ENCODE data around the gene TPCN1.
A peak's percentile ranks its signal among the peaks of the same experiment; 100 is the strongest.

The TPCN1 gene

DNA sequence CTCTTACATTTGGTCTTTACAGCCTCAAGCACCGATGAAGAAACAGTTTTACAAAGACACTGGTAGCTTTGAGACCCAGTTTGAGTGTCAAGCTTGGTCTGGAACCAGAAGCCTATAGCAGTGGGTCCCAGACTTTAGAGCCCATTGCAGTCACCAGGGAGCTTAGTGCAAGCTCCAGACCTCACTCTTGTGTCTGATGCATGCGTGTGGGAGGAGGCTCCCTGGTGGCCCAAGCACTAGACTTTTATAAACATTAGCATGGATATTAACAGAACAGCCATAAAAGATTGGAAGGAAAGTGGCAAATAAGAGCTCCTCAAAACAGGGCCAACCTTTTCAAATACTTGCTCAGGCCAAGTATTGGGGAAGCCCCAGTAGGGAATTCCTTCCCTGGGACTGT lies 68.1 kb downstream of the TPCN1 start:
- DNase-seq: no peak

GRCh38 chr12:113290506-113290905 lies 69.2 kb downstream of the TPCN1 start:
- DNase-seq: no peak

- no peak for DNase-seq
Observed at GRCh38 chr12:113291586-113291985, 70.3 kb downstream of the TPCN1 start.

DNA sequence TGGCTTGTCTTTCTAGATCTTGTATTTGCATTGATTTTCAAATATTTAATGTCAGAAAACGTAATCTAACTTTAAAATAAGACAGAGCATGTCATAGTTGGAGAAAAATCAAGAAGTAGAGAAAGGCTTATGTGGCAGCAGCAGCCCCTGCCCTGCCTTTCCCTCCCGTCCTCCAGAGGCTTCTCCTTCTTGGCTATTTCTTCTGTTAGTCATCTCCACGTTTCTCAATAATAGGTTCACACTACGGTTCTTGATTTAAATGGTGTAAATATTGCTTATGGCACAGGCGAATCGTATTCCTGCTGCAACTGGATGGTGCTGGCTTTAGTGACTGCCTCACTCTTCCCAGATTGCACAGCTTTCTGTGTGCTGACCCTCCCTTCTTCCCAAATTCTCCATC lies 70.8 kb downstream of the TPCN1 start:
- no peak for DNase-seq

DNA sequence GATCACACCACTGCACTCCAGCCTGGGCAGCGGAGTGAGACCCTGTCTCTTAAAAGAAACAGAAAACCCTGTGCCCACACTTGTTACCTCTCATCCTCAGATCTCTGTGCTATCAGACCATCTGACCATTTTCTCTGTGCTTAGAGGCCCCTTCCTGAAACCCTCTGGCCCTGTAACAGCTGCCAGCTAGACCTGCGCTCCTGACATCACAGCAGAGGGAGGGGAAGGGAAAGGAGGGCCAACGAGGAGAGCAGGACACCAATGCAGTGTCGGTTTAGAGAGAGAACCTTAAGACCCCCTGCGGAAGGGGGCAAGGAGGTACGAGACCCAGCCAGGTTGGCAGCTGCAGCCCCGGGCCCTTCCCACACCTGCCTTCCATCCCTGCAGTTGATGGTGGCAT lies 71.3 kb downstream of the TPCN1 start:
- no peak for DNase-seq

DNA sequence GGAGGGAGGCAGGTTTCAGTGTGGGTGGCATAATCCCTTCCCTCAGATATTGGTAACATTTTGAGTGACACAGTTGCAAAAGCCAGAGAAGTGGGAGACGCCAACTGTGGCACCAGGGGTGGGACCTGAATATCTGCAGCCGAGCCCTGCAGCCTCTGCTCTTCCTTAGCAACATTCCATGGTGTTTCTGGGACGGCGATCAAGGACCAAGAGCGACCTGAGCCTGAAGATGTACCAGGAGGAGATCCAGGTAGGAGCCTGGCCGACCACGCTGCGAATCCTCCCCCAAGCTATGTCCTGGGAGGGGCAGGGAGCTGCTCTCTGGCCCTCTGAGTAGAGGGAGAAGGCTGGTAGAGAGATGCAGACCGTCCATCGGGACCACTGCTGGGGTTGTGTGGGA lies 71.8 kb downstream of the TPCN1 start:
- DNase-seq: no peak

DNA sequence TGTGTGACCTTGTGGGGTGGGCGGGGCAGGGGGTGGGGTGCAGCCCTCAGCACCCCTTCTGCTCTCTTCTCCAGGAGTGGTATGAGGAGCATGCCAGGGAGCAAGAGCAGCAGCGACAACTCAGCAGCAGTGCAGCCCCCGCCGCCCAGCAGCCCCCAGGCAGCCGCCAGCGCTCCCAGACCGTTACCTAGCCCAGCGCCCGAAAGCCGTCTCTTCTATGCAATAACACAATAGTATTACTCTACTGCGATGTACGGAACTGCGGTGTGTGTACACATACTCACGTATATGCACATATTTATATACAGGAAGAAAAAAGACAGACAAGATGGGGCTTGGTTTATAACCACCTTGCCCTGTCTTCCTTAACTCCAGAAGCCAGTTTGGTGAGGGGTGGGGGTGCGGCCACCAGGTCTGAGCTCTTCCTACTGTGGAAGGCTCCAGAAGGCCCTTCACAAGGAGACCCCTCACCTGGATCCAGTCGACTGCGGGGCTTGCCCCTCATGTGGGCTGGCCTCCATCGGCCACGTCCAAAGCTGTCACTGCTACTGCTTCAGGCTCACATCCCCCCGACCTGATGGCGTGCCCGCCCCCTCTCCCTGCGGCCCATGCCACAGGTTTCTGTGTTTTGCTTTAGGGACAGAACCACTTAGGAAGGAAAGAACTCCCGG lies 74.8 kb downstream of the TPCN1 start:
- DNase-seq: no peak

DNA sequence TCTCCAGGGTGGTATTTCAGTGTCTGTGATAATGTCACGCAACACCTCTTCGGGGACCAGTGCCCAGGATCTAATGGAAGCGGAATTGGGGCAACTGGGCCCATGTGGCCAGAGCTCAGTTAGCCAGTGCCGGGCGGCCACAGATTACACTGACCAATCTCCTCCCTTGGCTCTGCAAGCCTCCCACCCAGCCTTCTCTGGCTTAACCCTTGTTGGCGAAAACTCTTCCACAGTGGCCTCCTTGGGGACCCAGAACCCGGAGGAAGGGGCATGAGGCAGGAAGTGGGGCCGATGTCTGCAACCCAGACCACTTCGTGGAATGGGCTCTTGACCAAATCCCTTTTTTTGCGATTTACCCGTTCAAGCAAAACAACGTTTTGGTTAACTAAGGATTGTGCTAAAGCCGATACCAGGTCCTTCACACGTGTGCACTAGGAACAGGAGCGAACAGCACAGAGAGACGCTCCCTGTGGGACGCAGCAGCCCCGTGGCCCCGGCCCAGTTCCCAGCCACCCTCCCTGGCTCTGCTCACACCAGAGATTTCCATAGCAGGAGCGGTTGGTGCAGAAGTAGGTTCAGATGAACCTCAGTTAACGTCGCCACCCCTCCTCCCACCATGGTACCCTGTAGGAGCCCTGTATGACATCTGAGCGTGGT lies 75.4 kb downstream of the TPCN1 start:
- no peak for DNase-seq

- no peak for DNase-seq
Observed at GRCh38 chr12:113297214-113297587, 75.9 kb downstream of the TPCN1 start.

DNA sequence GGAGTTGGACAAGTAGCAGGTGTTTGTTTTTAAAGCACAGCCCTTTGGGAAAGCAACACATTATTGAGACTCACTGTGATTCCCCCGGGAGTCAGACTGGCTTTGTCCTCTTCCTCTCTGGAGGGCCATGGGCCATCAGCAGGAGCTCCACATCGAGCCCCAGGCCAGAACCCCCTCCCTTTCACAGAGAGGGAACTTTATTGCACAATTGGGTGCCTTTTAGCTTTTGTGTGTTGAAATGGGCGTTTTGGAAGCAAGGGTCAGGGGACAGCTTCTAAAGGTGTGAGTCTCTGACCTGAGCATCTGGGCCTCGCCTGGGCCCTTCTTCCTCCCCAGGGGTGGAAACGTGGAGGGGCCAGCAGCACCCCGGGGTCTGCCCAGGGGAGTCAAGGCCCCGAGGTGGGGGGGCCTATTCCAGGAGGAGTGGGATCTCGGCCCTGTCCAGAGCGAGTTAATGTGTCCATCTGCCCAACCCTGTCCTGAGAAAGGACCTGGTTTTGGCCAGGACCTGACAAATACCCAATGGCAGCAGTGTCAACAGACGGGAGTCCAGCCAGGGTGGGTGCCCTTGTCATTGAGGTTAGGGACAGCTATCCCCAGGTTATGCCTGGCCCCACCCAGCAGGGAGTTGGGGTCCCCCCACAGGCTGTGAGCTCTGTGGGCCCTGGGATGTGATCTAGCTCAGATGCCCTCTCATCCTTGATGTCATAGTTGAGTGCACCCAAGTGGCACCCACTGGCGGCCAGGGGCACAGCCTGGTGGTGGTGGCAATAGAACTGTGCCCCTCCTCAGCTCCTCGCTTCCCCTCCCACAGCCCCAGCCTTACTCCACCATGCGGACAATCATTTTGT lies 76.6 kb downstream of the TPCN1 start:
- no peak for DNase-seq

GRCh38 chr12:113298472-113298817 lies 77.2 kb downstream of the TPCN1 start:
- DNase-seq: no peak

DNA sequence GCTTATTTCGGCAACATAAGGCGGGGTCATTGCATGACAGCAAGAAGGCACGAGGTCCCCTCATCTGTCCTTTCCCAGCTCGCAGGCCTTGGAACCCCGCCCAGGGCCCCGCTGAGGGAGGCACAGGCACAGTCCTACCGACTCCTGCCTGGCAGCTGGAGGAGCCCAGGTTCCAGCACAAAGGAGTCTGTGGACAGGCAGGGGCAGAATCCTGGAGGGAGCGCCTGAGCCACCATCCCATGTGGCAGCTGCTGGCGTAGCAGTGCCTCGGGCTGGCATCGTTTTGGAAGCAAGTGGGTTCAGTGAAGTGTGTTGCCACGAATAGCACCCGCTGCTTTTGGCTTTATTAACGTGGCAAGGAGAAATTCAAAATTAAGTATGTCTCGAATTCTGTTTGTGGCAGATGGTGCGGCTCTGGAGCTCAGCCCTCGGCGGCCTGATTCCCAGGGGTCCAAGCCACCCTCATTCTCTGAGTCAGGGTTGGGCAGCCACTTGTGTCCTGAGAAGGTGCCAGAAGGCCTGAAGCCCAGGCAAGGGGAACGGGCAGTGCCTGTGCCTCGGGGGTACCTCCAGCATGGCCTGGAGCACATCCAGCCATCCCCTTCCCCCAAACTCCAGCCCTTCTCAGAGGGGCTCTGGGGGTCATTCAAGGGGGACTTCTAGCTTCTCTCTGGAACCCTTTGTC lies 77.7 kb downstream of the TPCN1 start:
- peak; percentile 53 for DNase-seq

DNA sequence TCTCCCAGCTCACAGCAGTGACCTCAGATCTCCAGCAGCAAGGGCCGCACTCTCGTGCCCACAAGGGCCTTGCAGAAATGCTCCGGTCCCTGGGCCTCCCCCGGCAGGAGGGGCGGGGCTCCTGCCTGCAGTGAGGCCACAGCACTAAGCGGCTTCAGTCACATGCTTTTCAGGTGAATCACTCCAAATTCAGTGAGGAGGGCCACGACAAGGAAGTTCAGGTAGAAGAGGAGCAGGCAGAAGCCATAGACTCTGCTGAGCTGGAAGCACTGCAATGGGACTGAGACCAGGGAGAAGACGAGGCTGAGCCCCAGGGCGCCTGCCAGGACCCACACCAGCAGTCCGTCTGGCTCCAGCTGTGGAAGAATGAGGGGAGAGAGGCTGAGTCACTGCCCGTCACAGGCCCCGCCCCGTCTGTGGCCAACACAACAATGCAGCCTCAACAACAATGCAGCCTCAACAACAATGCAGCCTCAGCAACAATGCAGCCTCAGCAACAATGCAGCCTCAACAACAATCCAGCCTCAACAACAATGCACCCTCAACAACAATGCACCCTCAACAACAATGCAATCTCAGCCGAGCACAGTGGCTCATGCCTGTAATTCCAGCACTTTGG lies 78.5 kb downstream of the TPCN1 start:
- no peak for DNase-seq

GRCh38 chr12:113301811-113302210 lies 80.5 kb downstream of the TPCN1 start:
- no peak for DNase-seq

DNA sequence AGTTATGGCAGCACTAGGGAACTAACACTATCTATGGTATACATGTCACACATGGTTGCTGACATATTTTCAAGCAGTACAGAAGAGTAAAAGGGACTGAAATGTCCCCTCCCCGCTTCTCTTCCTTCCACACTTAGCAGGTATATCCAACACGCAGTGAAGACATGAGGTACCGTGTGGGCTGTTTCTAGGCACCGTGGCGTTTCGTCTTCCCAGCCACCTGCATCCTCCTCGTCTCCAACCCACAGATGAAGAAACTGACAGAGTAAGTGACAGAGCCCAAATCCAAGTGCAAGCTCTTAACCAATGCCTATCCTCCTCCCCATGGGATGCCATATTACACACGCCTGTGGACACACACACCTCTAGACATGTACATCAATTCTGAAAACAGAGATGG lies 81.2 kb downstream of the TPCN1 start:
- DNase-seq: no peak

- no peak for DNase-seq
Observed at GRCh38 chr12:113302886-113303640, 81.8 kb downstream of the TPCN1 start.

GRCh38 chr12:113305281-113305856 lies 84.1 kb downstream of the TPCN1 start:
- DNase-seq: no peak

DNA sequence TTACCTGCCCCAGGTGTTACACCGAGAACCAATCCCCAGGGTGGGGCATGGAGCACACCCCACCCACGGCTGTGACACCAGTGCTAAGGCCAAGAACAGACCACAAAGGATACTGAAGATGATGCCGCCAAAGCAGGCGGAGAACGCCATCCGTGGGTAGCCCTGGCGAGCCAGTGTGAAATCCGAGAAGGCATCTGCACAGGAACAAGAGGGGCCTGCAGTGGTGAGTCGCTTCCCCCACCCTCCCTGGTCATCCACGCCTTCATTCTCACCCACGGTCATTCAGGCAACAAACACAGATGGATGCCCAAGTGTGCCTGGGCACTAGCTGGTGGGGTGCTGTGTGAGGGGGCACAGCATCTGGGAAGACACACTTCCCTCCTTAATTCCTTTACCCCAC lies 85.1 kb downstream of the TPCN1 start:
- DNase-seq: no peak

DNA sequence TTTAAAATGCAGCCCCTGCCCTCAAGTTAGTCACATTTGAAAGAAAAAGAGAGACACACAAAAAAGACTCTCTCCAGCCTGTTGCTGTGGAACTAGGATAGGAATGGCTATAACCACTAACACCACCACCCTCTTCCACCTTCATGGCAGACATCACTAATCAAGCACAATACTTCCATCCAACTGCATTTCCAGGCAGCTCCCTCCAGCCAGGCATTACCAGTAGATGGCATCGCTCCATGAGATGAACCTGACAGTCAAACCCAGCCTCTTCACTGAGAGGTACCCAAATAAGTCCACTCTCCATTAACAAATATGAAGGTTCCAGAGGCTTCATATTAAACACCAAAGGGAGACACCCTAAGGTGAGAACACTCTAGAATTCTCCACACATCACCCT lies 89.2 kb downstream of the TPCN1 start:
- no peak for DNase-seq

- DNase-seq: no peak
Observed at GRCh38 chr12:113314121-113314529, 92.9 kb downstream of the TPCN1 start.

DNA sequence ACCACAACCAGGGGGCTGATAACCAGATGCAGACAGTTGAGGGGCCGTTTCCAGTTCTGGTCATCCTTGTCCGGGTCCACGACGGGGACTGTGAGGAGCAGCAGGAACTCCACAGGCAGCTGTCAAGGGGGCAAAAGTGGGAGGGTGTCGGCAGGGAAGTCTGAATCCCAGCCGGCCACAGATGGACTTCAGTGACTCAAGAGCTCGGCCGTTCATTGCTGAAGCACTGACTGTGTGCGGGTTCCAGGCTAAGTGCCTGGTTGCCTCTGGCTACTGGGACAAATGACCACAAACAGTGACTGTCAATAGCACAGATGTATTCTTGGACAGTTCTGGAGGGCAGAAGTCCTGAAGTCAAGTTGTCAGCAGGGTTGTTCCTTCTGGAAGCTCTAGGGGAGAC lies 94.1 kb downstream of the TPCN1 start:
- DNase-seq: no peak

GRCh38 chr12:113316155-113316554 lies 94.9 kb downstream of the TPCN1 start:
- no peak for DNase-seq

Data from femur (tissue), 1 donor.